ENCODE measurements around the gene CPNE5. TPM values are rescaled to one million over a fixed set of nuclear protein-coding genes. Genes with fewer than 3 reads are reported as not detected.

The CPNE5 gene
- total RNA-seq, 1 donor from 2014 or later, result 24.9 TPM

- TF ChIP-seq, protein P1, sequence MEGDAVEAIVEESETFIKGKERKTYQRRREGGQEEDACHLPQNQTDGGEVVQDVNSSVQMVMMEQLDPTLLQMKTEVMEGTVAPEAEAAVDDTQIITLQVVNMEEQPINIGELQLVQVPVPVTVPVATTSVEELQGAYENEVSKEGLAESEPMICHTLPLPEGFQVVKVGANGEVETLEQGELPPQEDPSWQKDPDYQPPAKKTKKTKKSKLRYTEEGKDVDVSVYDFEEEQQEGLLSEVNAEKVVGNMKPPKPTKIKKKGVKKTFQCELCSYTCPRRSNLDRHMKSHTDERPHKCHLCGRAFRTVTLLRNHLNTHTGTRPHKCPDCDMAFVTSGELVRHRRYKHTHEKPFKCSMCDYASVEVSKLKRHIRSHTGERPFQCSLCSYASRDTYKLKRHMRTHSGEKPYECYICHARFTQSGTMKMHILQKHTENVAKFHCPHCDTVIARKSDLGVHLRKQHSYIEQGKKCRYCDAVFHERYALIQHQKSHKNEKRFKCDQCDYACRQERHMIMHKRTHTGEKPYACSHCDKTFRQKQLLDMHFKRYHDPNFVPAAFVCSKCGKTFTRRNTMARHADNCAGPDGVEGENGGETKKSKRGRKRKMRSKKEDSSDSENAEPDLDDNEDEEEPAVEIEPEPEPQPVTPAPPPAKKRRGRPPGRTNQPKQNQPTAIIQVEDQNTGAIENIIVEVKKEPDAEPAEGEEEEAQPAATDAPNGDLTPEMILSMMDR (IDR thresholded peaks at IDR 0.05; ENCODE audit: unreplicated experiment), result no peak
- peak overlapping the region; percentile 67 for H3K4me3 Mint-ChIP-seq (ENCODE audit: unreplicated experiment)
- peaks cover 2% of the 10 kb centered on the region for H3K27me3 Mint-ChIP-seq (ENCODE audit: unreplicated experiment)
- no peak overlapping the region for H3K27ac Mint-ChIP-seq (ENCODE audit: unreplicated experiment)
- DNase-seq (ENCODE audit: low spot score), result no peak
- peaks cover 17% of the 10 kb centered on the region for H3K36me3 Mint-ChIP-seq (ENCODE audit: low read depth, unreplicated experiment)
- H3K4me1 Mint-ChIP-seq (ENCODE audit: unreplicated experiment), result peaks cover 44% of the 10 kb centered on the region
- no peaks in the 10 kb centered on the region for H3K9me3 Mint-ChIP-seq (ENCODE audit: unreplicated experiment)
Observed at GRCh38 chr6:36833182-36833789, 6.0 kb downstream of the CPNE5 start.

- H3K27ac Mint-ChIP-seq (ENCODE audit: unreplicated experiment), result no peak overlapping the region
- H3K4me1 Mint-ChIP-seq (ENCODE audit: unreplicated experiment), result peaks cover 44% of the 10 kb centered on the region
- no peak for DNase-seq (ENCODE audit: low spot score)
- H3K9me3 Mint-ChIP-seq (ENCODE audit: unreplicated experiment), result no peaks in the 10 kb centered on the region
- no peak overlapping the region for H3K4me3 Mint-ChIP-seq (ENCODE audit: unreplicated experiment)
- peaks cover 2% of the 10 kb centered on the region for H3K27me3 Mint-ChIP-seq (ENCODE audit: unreplicated experiment)
- TF ChIP-seq, protein P1 (IDR thresholded peaks at IDR 0.05; ENCODE audit: unreplicated experiment), result no peak
- H3K36me3 Mint-ChIP-seq (ENCODE audit: low read depth, unreplicated experiment), result peaks cover 13% of the 10 kb centered on the region
Observed at GRCh38 chr6:36832313-36832712, 6.9 kb downstream of the CPNE5 start.

DNA sequence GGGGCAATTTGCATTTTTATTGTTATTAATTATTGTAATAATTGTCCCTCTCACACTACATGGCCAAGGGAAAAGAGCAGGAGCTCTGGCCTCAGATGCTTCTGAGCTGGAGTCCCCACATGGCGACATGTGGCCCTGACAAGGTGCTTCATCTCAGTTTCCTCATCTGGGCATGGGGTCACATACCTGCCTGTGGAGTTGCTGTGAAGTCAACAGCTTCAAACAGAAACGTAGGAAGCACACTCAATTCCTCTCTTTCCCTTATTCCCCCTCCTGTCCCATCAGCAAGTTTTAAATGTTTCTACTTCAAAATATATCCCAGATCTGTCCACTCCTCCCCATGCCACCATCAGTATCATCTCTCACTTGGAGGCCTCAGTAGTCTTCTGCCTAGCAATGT, 8.7 kb downstream of the CPNE5 start:
- DNase-seq (ENCODE audit: low spot score), result no peak
- Mint-ChIP-seq H3K36me3 (ENCODE audit: low read depth, unreplicated experiment) (peaks cover 17% of the 10 kb centered on the region), H3K4me1 (ENCODE audit: unreplicated experiment) (peaks cover 55% of the 10 kb centered on the region), H3K4me3 (ENCODE audit: unreplicated experiment) (no peak overlapping the region), H3K27ac (ENCODE audit: unreplicated experiment) (no peak overlapping the region), H3K27me3 (ENCODE audit: unreplicated experiment) (peaks cover 6% of the 10 kb centered on the region), H3K9me3 (ENCODE audit: unreplicated experiment) (no peaks in the 10 kb centered on the region)
- TF ChIP-seq, protein P1 (IDR thresholded peaks at IDR 0.05; ENCODE audit: unreplicated experiment), result no peak

GRCh38 chr6:36829919-36830544, 9.2 kb downstream of the CPNE5 start:
- Mint-ChIP-seq H3K4me1 (ENCODE audit: unreplicated experiment) (peaks cover 58% of the 10 kb centered on the region), H3K27ac (ENCODE audit: unreplicated experiment) (no peak overlapping the region), H3K27me3 (ENCODE audit: unreplicated experiment) (peaks cover 8% of the 10 kb centered on the region), H3K9me3 (ENCODE audit: unreplicated experiment) (no peaks in the 10 kb centered on the region), H3K36me3 (ENCODE audit: low read depth, unreplicated experiment) (peaks cover 19% of the 10 kb centered on the region), H3K4me3 (ENCODE audit: unreplicated experiment) (no peak overlapping the region)
- no peak for DNase-seq (ENCODE audit: low spot score)
- TF ChIP-seq, protein P1 (IDR thresholded peaks at IDR 0.05; ENCODE audit: unreplicated experiment), result no peak
